Fibroblast of upper back skin (primary cell): Measurements from ENCODE around the gene PRDM2.

ENCODE experiments used
- DNase-seq: peaks from one replicate; pipeline ENCODE4 v3.0.0-alpha.2; 2013

Gene PRDM2

GRCh38 chr1:13797397-13797796, 97.4 kb downstream of the PRDM2 start:
- DNase-seq = no peak

GRCh38 chr1:13798120-13798519, 98.1 kb downstream of the PRDM2 start:
- no peak for DNase-seq

GRCh38 chr1:13799502-13800283, 99.7 kb downstream of the PRDM2 start:
- DNase-seq = no peak

- DNase-seq = no peak
Observed at GRCh38 chr1:13801232-13801631, 101.2 kb downstream of the PRDM2 start.

GRCh38 chr1:13801655-13802486, 101.9 kb downstream of the PRDM2 start:
- no peak for DNase-seq

- no peak for DNase-seq
Observed at GRCh38 chr1:13802782-13803545, 103.0 kb downstream of the PRDM2 start.

- DNase-seq = no peak
Observed at GRCh38 chr1:13803546-13804239, 103.7 kb downstream of the PRDM2 start.

- DNase-seq = no peak
Observed at GRCh38 chr1:13804240-13804633, 104.2 kb downstream of the PRDM2 start.

- DNase-seq = no peak
Observed at GRCh38 chr1:13805431-13805830, 105.4 kb downstream of the PRDM2 start.

GRCh38 chr1:13806108-13806507, 106.1 kb downstream of the PRDM2 start:
- no peak for DNase-seq

GRCh38 chr1:13807209-13807608, 107.2 kb downstream of the PRDM2 start:
- peak; percentile 22 for DNase-seq

- DNase-seq = peak; percentile 52
Observed at GRCh38 chr1:13808729-13809131, 108.7 kb downstream of the PRDM2 start.

GRCh38 chr1:13809461-13810159, 109.6 kb downstream of the PRDM2 start:
- no peak for DNase-seq

GRCh38 chr1:13812456-13813397, 112.7 kb downstream of the PRDM2 start:
- no peak for DNase-seq

- peak; percentile 29 for DNase-seq
Observed at GRCh38 chr1:13813398-13814012, 113.5 kb downstream of the PRDM2 start.

GRCh38 chr1:13814131-13814530, 114.1 kb downstream of the PRDM2 start:
- DNase-seq = no peak

GRCh38 chr1:13816016-13816760, 116.2 kb downstream of the PRDM2 start:
- no peak for DNase-seq

GRCh38 chr1:13817906-13818305, 117.9 kb downstream of the PRDM2 start:
- no peak for DNase-seq

- no peak for DNase-seq
Observed at GRCh38 chr1:13818926-13819325, 118.9 kb downstream of the PRDM2 start.

GRCh38 chr1:13819642-13820041, 119.7 kb downstream of the PRDM2 start:
- DNase-seq = no peak
